ENCODE measurements around the gene OSBPL5. TPM values are rescaled to one million over a fixed set of nuclear protein-coding genes. Genes with fewer than 3 reads are reported as not detected.

The OSBPL5 gene
- total RNA-seq, 1 experiment from 2014 or later = 28.4 TPM

DNA sequence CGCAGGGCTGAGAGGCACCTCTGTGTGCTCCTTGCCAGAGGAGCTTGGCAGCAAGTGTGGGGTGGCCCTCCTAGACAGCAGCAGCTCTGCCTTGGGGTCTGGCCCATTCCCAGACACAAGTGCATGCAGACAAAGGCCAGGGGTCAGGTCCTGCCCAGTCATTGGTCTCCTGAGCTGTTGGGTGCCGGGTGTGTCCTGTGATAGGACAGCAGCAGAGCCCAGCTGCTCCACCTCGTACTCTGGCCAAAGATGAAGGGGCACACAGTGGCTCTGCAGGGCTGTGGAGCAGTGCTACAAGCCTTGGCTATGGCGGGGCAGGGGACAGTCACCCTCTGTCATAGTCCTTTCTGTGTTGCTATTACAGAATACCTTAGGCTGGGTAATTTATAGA lies 17.3 kb upstream of the OSBPL5 start:
- no peak for DNase-seq (ENCODE audit: low spot score)
- no peak overlapping the region for H3K27ac ChIP-seq (ENCODE audit: low read depth, low read length, poor library complexity, severe bottlenecking)
- ChIA-PET POLR2A (ENCODE audit: low non-redundant PET) (no interaction called here), CTCF (no interaction called here)
- H3K27me3 ChIP-seq (replicated peaks; ENCODE audit: insufficient read depth, low read depth, low read length, poor library complexity) = no peaks in the 10 kb centered on the region
- H3K9me3 ChIP-seq (ENCODE audit: low read depth, low read length, poor library complexity, severe bottlenecking) = no peaks in the 10 kb centered on the region
- intact Hi-C loops (cut with micrococcal nuclease; ENCODE audit: unreplicated experiment) = no loop called here
- no peak for TF ChIP-seq EZH2 (IDR thresholded peaks at IDR 0.05; ENCODE audit: borderline replicate concordance, low read depth, low read length, poor library complexity, severe bottlenecking)
- TF ChIP-seq, protein P1, sequence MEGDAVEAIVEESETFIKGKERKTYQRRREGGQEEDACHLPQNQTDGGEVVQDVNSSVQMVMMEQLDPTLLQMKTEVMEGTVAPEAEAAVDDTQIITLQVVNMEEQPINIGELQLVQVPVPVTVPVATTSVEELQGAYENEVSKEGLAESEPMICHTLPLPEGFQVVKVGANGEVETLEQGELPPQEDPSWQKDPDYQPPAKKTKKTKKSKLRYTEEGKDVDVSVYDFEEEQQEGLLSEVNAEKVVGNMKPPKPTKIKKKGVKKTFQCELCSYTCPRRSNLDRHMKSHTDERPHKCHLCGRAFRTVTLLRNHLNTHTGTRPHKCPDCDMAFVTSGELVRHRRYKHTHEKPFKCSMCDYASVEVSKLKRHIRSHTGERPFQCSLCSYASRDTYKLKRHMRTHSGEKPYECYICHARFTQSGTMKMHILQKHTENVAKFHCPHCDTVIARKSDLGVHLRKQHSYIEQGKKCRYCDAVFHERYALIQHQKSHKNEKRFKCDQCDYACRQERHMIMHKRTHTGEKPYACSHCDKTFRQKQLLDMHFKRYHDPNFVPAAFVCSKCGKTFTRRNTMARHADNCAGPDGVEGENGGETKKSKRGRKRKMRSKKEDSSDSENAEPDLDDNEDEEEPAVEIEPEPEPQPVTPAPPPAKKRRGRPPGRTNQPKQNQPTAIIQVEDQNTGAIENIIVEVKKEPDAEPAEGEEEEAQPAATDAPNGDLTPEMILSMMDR (conservative IDR thresholded peaks at IDR 0.05; ENCODE audit: low read depth, low read length) = no peak
- no peaks in the 10 kb centered on the region for H3K4me1 ChIP-seq (ENCODE audit: insufficient read depth, low read length, poor library complexity, severe bottlenecking)
- BruUV-seq (replicated peaks) = no TSS peak
- H3K36me3 ChIP-seq (ENCODE audit: insufficient read depth, low read length, poor library complexity, severe bottlenecking) = no peaks in the 10 kb centered on the region
- no peak overlapping the region for H3K4me3 ChIP-seq (ENCODE audit: low read depth, low read length, poor library complexity, severe bottlenecking)

DNA sequence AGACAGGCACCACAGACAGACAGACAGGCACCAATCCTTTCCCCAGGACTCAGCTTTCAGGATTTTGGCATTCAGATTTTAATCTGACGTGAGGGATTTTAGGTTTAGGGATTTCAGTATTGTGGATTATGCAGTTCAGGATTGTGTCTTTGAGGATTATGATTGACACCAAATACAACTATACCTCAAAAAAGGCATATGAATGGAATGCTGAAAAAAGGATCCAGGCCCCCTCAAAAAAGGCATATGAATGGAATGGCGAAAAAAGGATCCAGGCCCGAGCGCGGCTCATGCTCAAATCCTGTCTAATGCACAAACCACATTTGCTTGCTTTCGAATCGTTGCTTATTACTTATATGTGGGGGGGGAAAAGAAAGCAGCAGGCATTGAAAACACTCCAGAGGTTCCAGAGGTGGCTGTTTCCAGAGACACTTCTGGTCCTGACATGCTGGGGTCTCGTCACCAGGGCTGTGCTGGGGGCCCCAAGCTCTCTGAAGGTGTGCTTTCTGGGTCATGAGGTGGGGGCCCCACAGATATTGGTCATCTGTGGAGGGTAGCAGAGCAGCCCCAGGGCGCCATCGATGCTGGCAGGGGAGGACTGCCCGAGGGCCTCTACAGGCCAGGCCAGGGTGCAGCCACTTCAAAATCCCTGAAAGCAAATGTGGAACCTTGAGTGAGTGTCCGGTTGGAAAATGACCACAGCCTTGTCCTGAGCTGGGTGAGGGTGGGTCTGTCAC lies 16.8 kb upstream of the OSBPL5 start:
- H3K9me3 ChIP-seq (ENCODE audit: low read depth, low read length, poor library complexity, severe bottlenecking) = peaks cover 3% of the 10 kb centered on the region
- DNase-seq (ENCODE audit: low spot score) = no peak
- intact Hi-C loops (cut with micrococcal nuclease; ENCODE audit: unreplicated experiment) = no loop called here
- no TSS peak for BruUV-seq (replicated peaks)
- H3K4me3 ChIP-seq (ENCODE audit: low read depth, low read length, poor library complexity, severe bottlenecking) = no peak overlapping the region
- H3K27ac ChIP-seq (ENCODE audit: low read depth, low read length, poor library complexity, severe bottlenecking) = no peak overlapping the region
- CTCF ChIA-PET = no interaction called here
- no peak for TF ChIP-seq EZH2 (IDR thresholded peaks at IDR 0.05; ENCODE audit: borderline replicate concordance, low read depth, low read length, poor library complexity, severe bottlenecking)
- TF ChIP-seq, protein P1 (conservative IDR thresholded peaks at IDR 0.05; ENCODE audit: low read depth, low read length) = no peak
- no peaks in the 10 kb centered on the region for H3K36me3 ChIP-seq (ENCODE audit: insufficient read depth, low read length, poor library complexity, severe bottlenecking)
- no peaks in the 10 kb centered on the region for H3K4me1 ChIP-seq (ENCODE audit: insufficient read depth, low read length, poor library complexity, severe bottlenecking)
- H3K27me3 ChIP-seq (replicated peaks; ENCODE audit: insufficient read depth, low read depth, low read length, poor library complexity) = no peaks in the 10 kb centered on the region
- POLR2A ChIA-PET (ENCODE audit: low non-redundant PET) = no interaction called here

DNA sequence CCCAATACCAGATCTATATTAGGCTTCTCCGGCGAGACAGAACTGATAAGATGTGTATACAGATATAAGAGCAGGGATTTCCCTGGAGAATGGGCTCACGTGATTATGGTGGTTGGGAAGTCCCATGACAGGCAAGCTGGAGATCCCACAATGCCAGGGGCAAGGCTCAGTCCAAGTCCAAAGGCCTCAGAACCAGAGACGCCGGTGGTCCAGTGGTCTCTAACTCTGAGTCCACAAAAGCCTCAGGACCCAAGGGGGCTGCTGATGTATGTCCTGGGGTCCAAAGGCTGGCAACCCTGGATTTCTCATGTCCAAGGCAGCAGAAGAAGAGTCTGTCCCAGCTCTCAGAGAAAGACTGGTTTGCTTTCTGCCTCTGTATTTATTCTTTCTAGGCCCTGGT lies 15.8 kb upstream of the OSBPL5 start:
- Histone ChIP-seq H3K27ac (ENCODE audit: low read depth, low read length, poor library complexity, severe bottlenecking) (no peak overlapping the region), H3K4me1 (ENCODE audit: insufficient read depth, low read length, poor library complexity, severe bottlenecking) (no peaks in the 10 kb centered on the region), H3K36me3 (ENCODE audit: insufficient read depth, low read length, poor library complexity, severe bottlenecking) (no peaks in the 10 kb centered on the region), H3K4me3 (ENCODE audit: low read depth, low read length, poor library complexity, severe bottlenecking) (no peak overlapping the region), H3K27me3 (replicated peaks; ENCODE audit: insufficient read depth, low read depth, low read length, poor library complexity) (no peaks in the 10 kb centered on the region), H3K9me3 (ENCODE audit: low read depth, low read length, poor library complexity, severe bottlenecking) (peaks cover 11% of the 10 kb centered on the region)
- no TSS peak for BruUV-seq (replicated peaks)
- no peak for TF ChIP-seq EZH2 (IDR thresholded peaks at IDR 0.05; ENCODE audit: borderline replicate concordance, low read depth, low read length, poor library complexity, severe bottlenecking)
- TF ChIP-seq, protein P1 (conservative IDR thresholded peaks at IDR 0.05; ENCODE audit: low read depth, low read length) = no peak
- intact Hi-C loops (cut with micrococcal nuclease; ENCODE audit: unreplicated experiment) = no loop called here
- CTCF ChIA-PET = no interaction called here
- POLR2A ChIA-PET (ENCODE audit: low non-redundant PET) = no interaction called here
- no peak for DNase-seq (ENCODE audit: low spot score)
